Lower leg skin (tissue), 3 donors: ENCODE results near the gene METTL4.

ENCODE experiments used
- POLR2A ChIP-seq, 2 donors: fragments of 450-650 bp; IDR thresholded peaks; one replicate each; pipeline ENCODE4 v1.6.1; 2016 to 2017; ENCODE audit warnings: antibody characterized with exemption in 2 of 2, mild to moderate bottlenecking in 1 of 2, moderate library complexity in 1 of 2
- TF ChIP-seq, protein P1 (sequence below), 3 donors: fragments of 450-650 bp; IDR thresholded peaks; one replicate each; pipeline ENCODE4 v1.5.1; 2016; ENCODE audit warnings: antibody characterized with exemption in 3 of 3, mild to moderate bottlenecking in 3 of 3, moderate library complexity in 2 of 3

DNA sequence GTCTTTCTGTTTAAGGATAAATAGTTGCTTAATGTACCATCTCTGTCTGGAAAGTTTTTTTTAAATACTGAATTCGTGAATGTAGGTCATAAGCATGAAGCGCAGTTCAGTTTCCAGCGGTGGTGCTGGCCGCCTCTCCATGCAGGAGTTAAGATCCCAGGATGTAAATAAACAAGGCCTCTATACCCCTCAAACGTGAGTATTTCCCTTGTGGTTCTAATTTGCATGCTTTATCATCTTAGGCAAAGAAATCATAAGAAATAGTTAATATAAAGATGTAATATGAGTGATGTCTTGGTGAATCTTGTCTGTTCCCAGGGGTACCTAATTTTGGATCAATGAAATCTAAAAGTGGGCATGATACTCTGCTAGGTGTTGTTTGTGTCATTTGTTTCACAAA is 1.6 kb upstream of the METTL4 start:
- TF ChIP-seq, protein P1, sequence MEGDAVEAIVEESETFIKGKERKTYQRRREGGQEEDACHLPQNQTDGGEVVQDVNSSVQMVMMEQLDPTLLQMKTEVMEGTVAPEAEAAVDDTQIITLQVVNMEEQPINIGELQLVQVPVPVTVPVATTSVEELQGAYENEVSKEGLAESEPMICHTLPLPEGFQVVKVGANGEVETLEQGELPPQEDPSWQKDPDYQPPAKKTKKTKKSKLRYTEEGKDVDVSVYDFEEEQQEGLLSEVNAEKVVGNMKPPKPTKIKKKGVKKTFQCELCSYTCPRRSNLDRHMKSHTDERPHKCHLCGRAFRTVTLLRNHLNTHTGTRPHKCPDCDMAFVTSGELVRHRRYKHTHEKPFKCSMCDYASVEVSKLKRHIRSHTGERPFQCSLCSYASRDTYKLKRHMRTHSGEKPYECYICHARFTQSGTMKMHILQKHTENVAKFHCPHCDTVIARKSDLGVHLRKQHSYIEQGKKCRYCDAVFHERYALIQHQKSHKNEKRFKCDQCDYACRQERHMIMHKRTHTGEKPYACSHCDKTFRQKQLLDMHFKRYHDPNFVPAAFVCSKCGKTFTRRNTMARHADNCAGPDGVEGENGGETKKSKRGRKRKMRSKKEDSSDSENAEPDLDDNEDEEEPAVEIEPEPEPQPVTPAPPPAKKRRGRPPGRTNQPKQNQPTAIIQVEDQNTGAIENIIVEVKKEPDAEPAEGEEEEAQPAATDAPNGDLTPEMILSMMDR (IDR thresholded peaks at IDR 0.05), result no peak
- TF ChIP-seq POLR2A (IDR thresholded peaks at IDR 0.05), result no peak
